A673 (cell line): ENCODE data around the gene RNGTT.

Source experiments
- EZH2 ChIP-seq: fragments of 200-600 bp; sonication (generic); IDR thresholded peaks from 2 replicates; pipeline ENCODE4 v1.6.1; 2017; ENCODE audit warnings: borderline replicate concordance, low read depth, mild to moderate bottlenecking, mixed read lengths, antibody characterized with exemption, low read length; ENCODE audit not compliant: poor library complexity, severe bottlenecking
- TF ChIP-seq, protein P1 (sequence below): fragments of 300-800, 200-600 bp; sonication (generic); conservative IDR thresholded peaks from 2 replicates; pipeline ENCODE4 v1.5.1; 2017; ENCODE audit warnings: low read depth, mild to moderate bottlenecking, antibody characterized with exemption, low read length, moderate library complexity, mixed read lengths

DNA sequence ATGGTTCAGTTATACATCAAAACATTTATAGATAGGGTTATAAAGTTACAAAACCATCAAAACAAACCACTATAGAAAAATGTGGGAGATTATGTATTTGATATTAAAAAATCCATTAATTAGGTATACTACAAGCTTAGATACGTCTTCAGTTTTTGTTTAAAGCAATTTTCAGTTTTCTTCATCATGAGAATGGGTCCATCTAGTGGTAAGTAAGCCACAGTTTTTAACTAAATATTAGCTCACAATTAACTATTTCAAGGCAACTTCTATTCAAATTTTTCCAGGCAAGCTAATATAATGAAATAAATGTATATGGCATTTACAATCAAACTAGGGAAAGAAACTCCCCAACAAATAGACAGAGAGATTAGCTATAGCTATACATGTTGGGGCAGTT is 44.4 kb downstream of the RNGTT start:
- TF ChIP-seq, protein P1, sequence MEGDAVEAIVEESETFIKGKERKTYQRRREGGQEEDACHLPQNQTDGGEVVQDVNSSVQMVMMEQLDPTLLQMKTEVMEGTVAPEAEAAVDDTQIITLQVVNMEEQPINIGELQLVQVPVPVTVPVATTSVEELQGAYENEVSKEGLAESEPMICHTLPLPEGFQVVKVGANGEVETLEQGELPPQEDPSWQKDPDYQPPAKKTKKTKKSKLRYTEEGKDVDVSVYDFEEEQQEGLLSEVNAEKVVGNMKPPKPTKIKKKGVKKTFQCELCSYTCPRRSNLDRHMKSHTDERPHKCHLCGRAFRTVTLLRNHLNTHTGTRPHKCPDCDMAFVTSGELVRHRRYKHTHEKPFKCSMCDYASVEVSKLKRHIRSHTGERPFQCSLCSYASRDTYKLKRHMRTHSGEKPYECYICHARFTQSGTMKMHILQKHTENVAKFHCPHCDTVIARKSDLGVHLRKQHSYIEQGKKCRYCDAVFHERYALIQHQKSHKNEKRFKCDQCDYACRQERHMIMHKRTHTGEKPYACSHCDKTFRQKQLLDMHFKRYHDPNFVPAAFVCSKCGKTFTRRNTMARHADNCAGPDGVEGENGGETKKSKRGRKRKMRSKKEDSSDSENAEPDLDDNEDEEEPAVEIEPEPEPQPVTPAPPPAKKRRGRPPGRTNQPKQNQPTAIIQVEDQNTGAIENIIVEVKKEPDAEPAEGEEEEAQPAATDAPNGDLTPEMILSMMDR: peak; percentile 50
- TF ChIP-seq EZH2: no peak
